Prostate gland (tissue), 2 donors: ENCODE results near the gene SPX. TPM values are rescaled to one million over a fixed set of nuclear protein-coding genes. Genes with fewer than 3 reads are reported as not detected.

ENCODE experiments used
- DNase-seq: peaks from one replicate; pipeline ENCODE4 v3.0.0-alpha.2; 2019; ENCODE audit warnings: low spot score
- H3K27ac ChIP-seq, 2 donors: fragments of 200-600 bp; sonication (generic); 2 replicates each; pipeline ENCODE4 v1.5.1; 2017 to 2019
- H3K27me3 ChIP-seq: fragments of 200-600 bp; sonication (generic); replicated peaks from 2 replicates; pipeline ENCODE4 v1.5.1; 2019; ENCODE audit not compliant: insufficient read depth
- H3K36me3 ChIP-seq, 2 donors: fragments of 200-600 bp; sonication (generic); 1 replicate in 1 of 2; 2 replicates in 1 of 2; pipeline versions ENCODE4 v1.5.1 to v1.8.1; 2017 to 2019
- H3K4me1 ChIP-seq: fragments of 200-600 bp; sonication (generic); replicated peaks from 2 replicates; pipeline ENCODE4 v1.5.1; 2019
- H3K4me3 ChIP-seq, 2 donors: fragments of 200-600 bp; sonication (generic); 2 replicates each; pipeline ENCODE4 v1.5.1; 2017 to 2019
- H3K9me3 ChIP-seq: fragments of 200-600 bp; sonication (generic); 2 replicates; pipeline ENCODE4 v1.5.1; 2017
- POLR2A ChIP-seq: fragments of 450-650 bp; IDR thresholded peaks from one replicate; pipeline ENCODE4 v1.6.1; 2016; ENCODE audit warnings: antibody characterized with exemption, mild to moderate bottlenecking
- POLR2AphosphoS5 ChIP-seq: sonication (generic); formaldehyde crosslinking; IDR thresholded peaks from one replicate; pipeline ENCODE4 v1.6.1; 2017; ENCODE audit warnings: antibody characterized with exemption
- WGBS: methylation state at CpG from one replicate; pipeline ENCODE4 v1.1.5; 2018; 5-methylcytosine and 5-hydroxymethylcytosine counted together
- intact Hi-C: fragments of 100-400 bp; cut with DNase I; formaldehyde crosslinking; loops from one replicate; pipeline ENCODE4 v1.14.2; 2022
- total RNA-seq, 2 donors: library from RNA; depleted of rRNA; stranded (reverse); fragments of >200 nt; gene quantifications; one replicate each; pipeline ENCODE4 v1.1.0, GENCODE V29; 2016
- TF ChIP-seq, protein P1 (sequence below), 4 experiments: fragments of 200-600 bp in 2 of 4; fragments of 450-650 bp in 2 of 4; sonication (generic) in 2 of 4; IDR thresholded peaks; 1 replicate in 3 of 4; 2 replicates in 1 of 4; pipeline ENCODE4 v1.5.1; 2016 to 2019; ENCODE audit warnings: antibody characterized with exemption in 4 of 4, mild to moderate bottlenecking in 2 of 4, moderate library complexity in 2 of 4

Gene SPX
- total RNA-seq, 2 donors from 2014 or later = 0.51 TPM; not detected in 1

DNA sequence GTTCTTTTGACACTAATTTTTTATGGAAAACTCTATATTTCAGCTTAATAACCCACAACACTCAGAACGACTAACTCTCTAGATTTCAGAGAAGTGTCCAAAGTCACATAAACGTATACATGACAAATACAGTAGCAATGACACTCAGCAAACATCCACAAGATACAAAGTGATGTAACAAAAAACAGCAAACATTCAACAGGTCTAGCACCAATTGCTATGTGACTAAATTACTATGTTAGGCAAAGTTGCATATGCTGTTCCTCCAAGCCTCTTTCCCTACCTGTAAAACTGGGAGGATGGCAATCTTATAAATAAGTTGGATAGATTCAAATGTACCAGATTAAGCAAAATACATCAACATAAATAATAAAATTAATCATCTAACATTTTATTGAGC, 26.3 kb upstream of the SPX start:
- H3K27ac ChIP-seq = no peak overlapping the region
- H3K27me3 ChIP-seq = no peaks in the 10 kb centered on the region
- intact Hi-C loops = loop anchor here (5.0 kb wide), 1 partner anchor 158 kb away; the partner anchor contains the start of gene LDHB
- peaks cover 6% of the 10 kb centered on the region for H3K4me1 ChIP-seq
- 63% methylated on average over 2 of the region's 2 CpGs for WGBS
- H3K9me3 ChIP-seq = no peaks in the 10 kb centered on the region
- no peak overlapping the region for H3K4me3 ChIP-seq
- no peak for DNase-seq
- peaks cover 0 to 3% of the 10 kb centered on the region in 2 donors for H3K36me3 ChIP-seq
- TF ChIP-seq, protein P1, sequence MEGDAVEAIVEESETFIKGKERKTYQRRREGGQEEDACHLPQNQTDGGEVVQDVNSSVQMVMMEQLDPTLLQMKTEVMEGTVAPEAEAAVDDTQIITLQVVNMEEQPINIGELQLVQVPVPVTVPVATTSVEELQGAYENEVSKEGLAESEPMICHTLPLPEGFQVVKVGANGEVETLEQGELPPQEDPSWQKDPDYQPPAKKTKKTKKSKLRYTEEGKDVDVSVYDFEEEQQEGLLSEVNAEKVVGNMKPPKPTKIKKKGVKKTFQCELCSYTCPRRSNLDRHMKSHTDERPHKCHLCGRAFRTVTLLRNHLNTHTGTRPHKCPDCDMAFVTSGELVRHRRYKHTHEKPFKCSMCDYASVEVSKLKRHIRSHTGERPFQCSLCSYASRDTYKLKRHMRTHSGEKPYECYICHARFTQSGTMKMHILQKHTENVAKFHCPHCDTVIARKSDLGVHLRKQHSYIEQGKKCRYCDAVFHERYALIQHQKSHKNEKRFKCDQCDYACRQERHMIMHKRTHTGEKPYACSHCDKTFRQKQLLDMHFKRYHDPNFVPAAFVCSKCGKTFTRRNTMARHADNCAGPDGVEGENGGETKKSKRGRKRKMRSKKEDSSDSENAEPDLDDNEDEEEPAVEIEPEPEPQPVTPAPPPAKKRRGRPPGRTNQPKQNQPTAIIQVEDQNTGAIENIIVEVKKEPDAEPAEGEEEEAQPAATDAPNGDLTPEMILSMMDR (IDR thresholded peaks at IDR 0.05) = no peak
- TF ChIP-seq POLR2AphosphoS5 (no peak), POLR2A (no peak)

DNA sequence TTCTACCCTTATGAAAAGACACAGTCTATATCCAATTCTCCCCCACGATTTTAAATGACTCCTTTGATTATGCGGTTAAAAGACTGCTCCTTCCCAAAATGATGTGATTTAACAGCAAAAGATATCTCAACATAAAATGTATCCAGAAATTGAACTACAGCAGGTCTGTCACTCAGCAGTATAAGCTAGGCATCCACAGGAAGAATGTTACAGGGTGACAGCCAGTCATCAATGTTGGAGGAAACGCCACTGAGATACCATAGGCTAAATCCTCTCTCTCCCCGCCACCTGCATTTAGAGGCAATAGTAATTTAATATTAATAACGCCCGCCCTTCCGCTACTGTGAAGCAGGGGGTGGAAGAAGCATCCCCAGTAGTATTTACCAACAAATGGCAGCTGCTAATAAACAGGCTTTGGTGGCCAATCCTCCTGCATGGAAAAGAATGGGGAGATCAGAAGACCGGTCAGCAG, 25.3 kb upstream of the SPX start:
- 9% methylated on average over 8 of the region's 8 CpGs for WGBS
- intact Hi-C loops = loop anchor here (5.0 kb wide), 1 partner anchor 156 kb away; the partner anchor contains the start of gene LDHB
- Histone ChIP-seq H3K4me3 (peak overlapping the region; percentile 89 to 93), H3K4me1 (peaks cover 6% of the 10 kb centered on the region), H3K27ac (peak overlapping the region; percentile 50 to 83), H3K36me3 (peaks cover 0 to 3% of the 10 kb centered on the region in 2 donors), H3K27me3 (no peaks in the 10 kb centered on the region), H3K9me3 (no peaks in the 10 kb centered on the region)
- no peak for TF ChIP-seq POLR2AphosphoS5
- TF ChIP-seq, protein P1 (IDR thresholded peaks at IDR 0.05) = no peak
- TF ChIP-seq POLR2A = no peak
- DNase-seq = no peak

DNA sequence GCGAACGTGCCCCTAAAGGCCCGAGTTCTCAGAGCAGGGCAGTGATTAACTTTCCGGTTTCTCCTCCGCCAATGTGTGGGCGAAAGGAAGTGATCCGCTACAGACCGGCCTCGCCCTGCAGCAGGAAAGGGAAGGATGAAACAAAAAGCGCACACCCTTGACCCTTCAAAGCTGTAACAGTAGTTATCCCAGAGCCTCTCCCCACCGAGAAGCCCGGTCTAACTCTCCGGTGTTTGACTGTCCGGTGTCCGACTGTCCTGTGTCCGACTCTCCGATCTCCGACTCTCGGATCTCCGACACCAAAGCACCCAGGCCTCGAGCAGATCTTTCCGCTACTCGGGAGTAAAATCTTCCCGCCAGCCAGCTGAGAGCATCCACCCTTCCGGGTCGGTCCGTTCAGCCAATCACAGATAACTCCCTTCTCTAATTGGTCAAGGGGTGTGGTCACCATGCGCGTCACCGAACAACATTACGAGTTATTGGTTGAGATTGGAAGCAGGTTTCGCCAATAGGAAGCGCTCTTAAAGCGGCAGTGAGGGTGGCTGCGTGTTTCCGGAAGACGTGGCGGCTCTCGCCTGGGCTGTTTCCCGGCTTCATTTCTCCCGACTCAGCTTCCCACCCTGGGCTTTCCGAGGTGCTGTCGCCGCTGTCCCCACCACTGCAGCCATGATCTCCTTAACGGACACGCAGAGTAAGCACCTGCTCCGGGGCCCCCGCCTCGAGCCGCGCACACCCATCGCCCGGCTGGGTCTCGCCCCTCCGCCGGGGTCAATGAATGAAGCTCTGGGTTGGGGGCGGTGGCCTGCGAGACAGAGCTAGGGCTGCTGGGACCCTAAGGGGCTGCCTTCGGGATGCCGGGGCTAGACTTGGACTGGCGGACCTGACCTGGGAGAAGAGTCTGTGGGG, 24.6 kb upstream of the SPX start, which contains the start of the genes GOLT1B and RECQL:
GOLT1B (plus strand) TSS at position 532 of the 906 bp plus-strand sequence; CDS start at position 667, 135 bp downstream.
RECQL (minus strand) TSS at position 378 of the 906 bp plus-strand sequence. CDS start 2,065 bp downstream, outside the sequence.
- peak; percentile 96 for TF ChIP-seq POLR2AphosphoS5
- TF ChIP-seq, protein P1 (IDR thresholded peaks at IDR 0.05) = no peak
- TF ChIP-seq POLR2A = peak; percentile 27
- Histone ChIP-seq H3K9me3 (no peaks in the 10 kb centered on the region), H3K36me3 (no peaks in the 10 kb centered on the region), H3K27me3 (no peaks in the 10 kb centered on the region), H3K4me3 (peak within 1 kb of the TSS; percentile 89 to 93), H3K27ac (peak within 1 kb of the TSS; percentile 77 to 83), H3K4me1 (peaks cover 10% of the 10 kb centered on the region)
- intact Hi-C loops = loop anchor here (5.0 kb wide), 1 partner anchor 156 kb away; the partner anchor contains the start of gene LDHB
- WGBS = under 1% methylated on average over 61 of the region's 61 CpGs
- peak; percentile 97 for DNase-seq

DNA sequence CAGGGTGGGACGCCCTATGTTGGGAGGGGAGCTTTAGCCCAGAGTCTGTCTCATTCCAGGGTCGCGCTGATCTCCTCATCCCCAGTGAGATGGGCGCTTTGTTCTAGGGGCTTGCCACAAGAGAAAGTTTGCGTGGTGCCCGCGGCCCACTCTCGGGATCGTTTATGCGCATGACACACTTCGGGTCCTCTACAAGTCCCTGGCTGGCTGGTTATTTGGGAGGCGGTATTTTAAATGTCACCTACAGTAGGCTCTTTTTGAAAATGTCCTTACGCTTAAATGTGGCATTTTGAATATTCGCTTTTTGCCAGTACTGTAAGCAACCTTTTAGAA, 24.0 kb upstream of the SPX start:
- no peaks in the 10 kb centered on the region for H3K27me3 ChIP-seq
- H3K4me3 ChIP-seq = peak overlapping the region; percentile 89 to 93
- H3K36me3 ChIP-seq = no peaks in the 10 kb centered on the region
- no peaks in the 10 kb centered on the region for H3K9me3 ChIP-seq
- TF ChIP-seq, protein P1 (IDR thresholded peaks at IDR 0.05) = no peak
- TF ChIP-seq POLR2A = no peak
- no peak for TF ChIP-seq POLR2AphosphoS5
- DNase-seq = peak; percentile 7
- 0% methylated on average over 12 of the region's 14 CpGs for WGBS
- intact Hi-C loops = loop anchor here (5.0 kb wide), 1 partner anchor 155 kb away; the partner anchor contains the start of gene LDHB
- peaks cover 10% of the 10 kb centered on the region for H3K4me1 ChIP-seq
- peak overlapping the region; percentile 77 to 83 for H3K27ac ChIP-seq
